RPMI7951 (cell line): ENCODE data around the gene CCDC102B. TPM values are rescaled to one million over a fixed set of nuclear protein-coding genes. Genes with fewer than 3 reads are reported as not detected.
"Not testable (repeated sequence)": the region's sequence is repeated elsewhere in the genome, so short reads cannot be mapped to it uniquely, and the experiment has no call there.

ENCODE experiments used
- DNase-seq: peaks from one replicate; pipeline ENCODE4 v3.0.0-alpha.2; 2012; ENCODE audit warnings: low read depth
- total RNA-seq: library from RNA; depleted of rRNA; stranded (reverse); fragments of >200 nt; shearing (Covaris generic); gene quantifications from 2 replicates; pipeline ENCODE4 v1.2.3, GENCODE V29; 2014; rRNA removed

Gene CCDC102B
- total RNA-seq: 7.5 and 10.1 TPM in 2 replicates

- peak; percentile 85 for DNase-seq
Observed at GRCh38 chr18:68797871-68798270, at the start of gene CCDC102B. Gene CCDC102B (plus strand): TSS chr18:68798080. CDS start chr18:68836764, 38,684 bp downstream.

- DNase-seq: no peak
Observed at GRCh38 chr18:68757126-68757525, 40.8 kb upstream of the CCDC102B start.

- no peak for DNase-seq
Observed at GRCh38 chr18:68759308-68759707, 38.6 kb upstream of the CCDC102B start.

- peak; percentile 68 for DNase-seq
Observed at GRCh38 chr18:68763083-68763482, 34.8 kb upstream of the CCDC102B start.

- DNase-seq: no peak
Observed at GRCh38 chr18:68764016-68764415, 33.9 kb upstream of the CCDC102B start.

GRCh38 chr18:68766433-68766832, 31.4 kb upstream of the CCDC102B start:
- DNase-seq: no peak

- DNase-seq: no peak
Observed at GRCh38 chr18:68769461-68769860, 28.4 kb upstream of the CCDC102B start.

GRCh38 chr18:68772268-68772667, 25.6 kb upstream of the CCDC102B start:
- DNase-seq: no peak

- no peak for DNase-seq
Observed at GRCh38 chr18:68778280-68778886, 19.5 kb upstream of the CCDC102B start.

- DNase-seq: peak; percentile 45
Observed at GRCh38 chr18:68779169-68779568, 18.7 kb upstream of the CCDC102B start.

GRCh38 chr18:68780802-68781635, 16.9 kb upstream of the CCDC102B start:
- no peak for DNase-seq

- no peak for DNase-seq
Observed at GRCh38 chr18:68783506-68783905, 14.4 kb upstream of the CCDC102B start.

- no peak for DNase-seq
Observed at GRCh38 chr18:68784071-68784470, 13.8 kb upstream of the CCDC102B start.

GRCh38 chr18:68790290-68790689, 7.6 kb upstream of the CCDC102B start:
- DNase-seq: not testable (repeated sequence)

GRCh38 chr18:68791801-68792200, 6.1 kb upstream of the CCDC102B start:
- no peak for DNase-seq

GRCh38 chr18:68793951-68794350, 3.9 kb upstream of the CCDC102B start:
- no peak for DNase-seq

- peak; percentile 85 for DNase-seq
Observed at GRCh38 chr18:68796936-68797690, 767 bp upstream of the CCDC102B start.

- no peak for DNase-seq
Observed at GRCh38 chr18:68800075-68800474, 2.2 kb downstream of the CCDC102B start.

GRCh38 chr18:68803356-68803755, 5.5 kb downstream of the CCDC102B start:
- peak; percentile 83 for DNase-seq

GRCh38 chr18:68817584-68817983, 19.7 kb downstream of the CCDC102B start:
- DNase-seq: no peak

- DNase-seq: no peak
Observed at GRCh38 chr18:68818584-68818983, 20.7 kb downstream of the CCDC102B start.

- peak; percentile 56 for DNase-seq
Observed at GRCh38 chr18:68822926-68823325, 25.0 kb downstream of the CCDC102B start.
